ENCODE measurements around the gene NFAT5. TPM values are rescaled to one million over a fixed set of nuclear protein-coding genes. Genes with fewer than 3 reads are reported as not detected.
"Not testable (repeated sequence)": the region's sequence is repeated elsewhere in the genome, so short reads cannot be mapped to it uniquely, and the experiment has no call there.

The NFAT5 gene
- total RNA-seq, 2 donors from 2014 or later, result 30.2 to 34.9 TPM

GRCh38 chr16:69542974-69543373 is 22.8 kb upstream of the NFAT5 start:
- intact Hi-C loops (cut with DNase I, micrococcal nuclease), result no loop called here
- no peak for ATAC-seq
- DNase-seq, result no peak

- DNase-seq (no peak), ATAC-seq (no peak)
- intact Hi-C loops (cut with DNase I, micrococcal nuclease), result no loop called here
These were observed 21.7 kb upstream of the NFAT5 start for GRCh38 chr16:69544088-69544487.

- intact Hi-C loops (cut with DNase I, micrococcal nuclease); ATAC-seq; DNase-seq: not testable (repeated sequence)
These were observed 19.1 kb upstream of the NFAT5 start for GRCh38 chr16:69546663-69547062.

- intact Hi-C loops (cut with DNase I, micrococcal nuclease), result no loop called here
- DNase-seq (no peak), ATAC-seq (no peak)
These were observed 12.4 kb upstream of the NFAT5 start for GRCh38 chr16:69553332-69553731.

DNA sequence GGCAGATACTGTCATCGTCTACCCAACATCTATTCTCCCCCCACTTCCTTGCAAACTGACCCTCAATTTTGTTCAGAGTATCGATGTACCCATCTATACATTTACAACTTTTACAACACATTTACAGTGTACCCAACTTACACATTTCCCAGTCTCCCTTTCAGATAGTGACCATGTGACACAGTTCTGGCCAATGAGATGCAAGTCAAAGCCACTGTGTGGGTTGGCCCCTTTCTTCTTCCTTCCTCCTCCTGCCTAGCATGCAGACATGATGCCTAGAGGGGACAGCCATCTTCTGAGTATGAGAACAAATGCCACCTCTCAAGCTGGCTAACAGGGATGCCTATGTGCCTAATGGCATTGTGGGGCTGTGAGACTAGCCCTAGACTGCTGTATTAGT is 11.3 kb upstream of the NFAT5 start:
- DNase-seq, result no peak
- ATAC-seq, result no peak
- intact Hi-C loops (cut with DNase I, micrococcal nuclease), result no loop called here

DNA sequence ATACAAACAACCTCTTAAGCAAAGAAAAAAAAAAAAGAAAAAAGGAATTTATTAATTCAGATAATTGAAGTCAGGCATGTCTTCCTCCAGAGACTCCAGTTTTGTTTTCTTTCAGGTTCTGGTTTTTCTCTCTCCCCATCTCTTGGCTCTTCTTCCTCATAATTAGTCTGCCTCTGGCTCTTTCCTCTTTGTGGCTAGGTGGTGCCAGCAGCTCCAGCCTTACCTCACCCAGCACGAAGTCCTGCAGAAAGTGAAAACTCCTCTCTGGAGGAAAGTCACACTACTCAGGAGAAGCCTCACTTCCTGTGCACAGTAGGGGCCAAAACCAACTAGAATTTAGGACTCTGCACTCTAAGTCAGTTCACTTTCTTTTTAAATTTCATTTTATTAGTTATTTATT is 10.3 kb upstream of the NFAT5 start:
- intact Hi-C loops (cut with DNase I, micrococcal nuclease), result no loop called here
- ATAC-seq, result peak; percentile 63
- DNase-seq, result no peak

- ATAC-seq (no peak), DNase-seq (no peak)
- intact Hi-C loops (cut with DNase I, micrococcal nuclease), result no loop called here
These were observed 9.9 kb upstream of the NFAT5 start for GRCh38 chr16:69555867-69556266.

GRCh38 chr16:69559164-69559563 is 6.6 kb upstream of the NFAT5 start:
- DNase-seq, result no peak
- no peak for ATAC-seq
- intact Hi-C loops (cut with DNase I, micrococcal nuclease), result no loop called here

- intact Hi-C loops (cut with DNase I, micrococcal nuclease), result loop anchor here in 1 of 2 donors (10.0 kb wide), 1 partner anchor 167 kb away; no protein-coding TSS in a partner anchor
- DNase-seq, ATAC-seq: not testable (repeated sequence)
These were observed 4.4 kb upstream of the NFAT5 start for GRCh38 chr16:69561367-69561766.

GRCh38 chr16:69561901-69562300 is 3.9 kb upstream of the NFAT5 start:
- intact Hi-C loops (cut with DNase I, micrococcal nuclease), result loop anchor here in 1 of 2 donors (10.0 kb wide), 1 partner anchor 167 kb away; no protein-coding TSS in a partner anchor
- peak; percentile 32 for ATAC-seq

GRCh38 chr16:69562813-69563212 is 3.0 kb upstream of the NFAT5 start:
- no peak for ATAC-seq
- no peak for DNase-seq
- intact Hi-C loops (cut with DNase I, micrococcal nuclease), result loop anchor here in 1 of 2 donors (10.0 kb wide), 1 partner anchor 168 kb away; no protein-coding TSS in a partner anchor

More at GRCh38 chr16:69561901-69562300, 3.9 kb upstream of the NFAT5 start:
- DNase-seq, result no peak

GRCh38 chr16:69563605-69564580 is 1.9 kb upstream of the NFAT5 start:
- no peak for DNase-seq
- no peak for ATAC-seq
- intact Hi-C loops (cut with DNase I, micrococcal nuclease), result loop anchor here in 1 of 2 donors (10.0 kb wide), 1 partner anchor 169 kb away; no protein-coding TSS in a partner anchor

GRCh38 chr16:69564845-69565670 is 708 bp upstream of the NFAT5 start:
- intact Hi-C loops (cut with DNase I, micrococcal nuclease), result loop anchor here in 1 of 2 donors (10.0 kb wide), 1 partner anchor 170 kb away; no protein-coding TSS in a partner anchor
- DNase-seq (no peak), ATAC-seq (peak; percentile 1)

GRCh38 chr16:69566240-69566980 is 644 bp downstream of the NFAT5 start:
- intact Hi-C loops (cut with DNase I, micrococcal nuclease), result loop anchor here in 1 of 2 donors (10.0 kb wide), 1 partner anchor 172 kb away; no protein-coding TSS in a partner anchor
- peak; percentile 55 to 62 for DNase-seq
- ATAC-seq, result peak; percentile 64

DNA sequence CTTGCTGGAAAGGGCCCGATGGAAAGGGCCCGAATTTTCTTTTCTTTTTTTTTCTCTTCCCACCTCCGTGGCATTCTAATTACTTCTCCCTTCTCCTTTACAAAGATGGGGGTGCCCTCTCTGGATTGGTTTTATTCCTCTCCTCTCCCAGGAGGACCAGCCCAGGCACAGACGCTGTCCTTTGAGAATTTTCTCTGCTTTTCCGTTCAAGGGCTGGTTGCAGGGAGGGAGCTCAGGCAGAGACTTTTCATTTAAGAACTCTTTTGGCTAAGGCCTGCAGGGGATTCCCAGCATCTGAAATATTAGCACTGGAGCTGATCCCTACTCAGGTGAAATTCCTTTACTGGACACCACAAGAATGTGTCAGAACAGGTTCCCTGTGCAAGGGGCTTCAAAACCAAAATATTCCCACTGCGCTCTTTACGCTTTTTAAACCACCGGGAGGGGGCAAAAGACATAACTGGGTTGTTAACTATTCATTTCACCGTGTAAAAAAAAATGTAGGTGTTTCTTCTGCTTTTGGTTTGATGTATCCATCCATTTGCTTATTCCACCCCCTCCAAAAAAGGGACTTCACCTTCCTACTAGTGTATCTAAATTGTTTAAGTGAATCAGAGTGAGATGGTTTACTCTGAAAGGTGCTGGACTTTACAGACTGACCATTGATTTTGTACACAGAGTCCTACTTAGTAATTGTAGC is 1.4 kb downstream of the NFAT5 start:
- intact Hi-C loops (cut with DNase I, micrococcal nuclease), result loop anchor here in 1 of 2 donors (10.0 kb wide), 1 partner anchor 172 kb away; no protein-coding TSS in a partner anchor
- ATAC-seq (peak; percentile 2), DNase-seq (peak in 1 of 2 donors; percentile 24)

- no peak for DNase-seq
These were observed 2.9 kb downstream of the NFAT5 start for GRCh38 chr16:69568676-69569075.

GRCh38 chr16:69578771-69579170 is 13.0 kb downstream of the NFAT5 start:
- DNase-seq; intact Hi-C loops (cut with DNase I, micrococcal nuclease); ATAC-seq: not testable (repeated sequence)

More at GRCh38 chr16:69568676-69569075, 2.9 kb downstream of the NFAT5 start:
- ATAC-seq, result no peak
- intact Hi-C loops (cut with DNase I, micrococcal nuclease), result loop anchor here in 1 of 2 donors (10.0 kb wide), 1 partner anchor 174 kb away; no protein-coding TSS in a partner anchor
